GM18508 (cell line): ENCODE measurements around the gene MRPL9.
"Not testable (repeated sequence)": the region's sequence is repeated elsewhere in the genome, so short reads cannot be mapped to it uniquely, and the experiment has no call there.

Experiments
- ATAC-seq: cut with Tn5 transposase; IDR thresholded peaks from one replicate; pipeline ENCODE4 v1.9.1; 2021; ENCODE audit warnings: moderate number of reproducible peaks; ENCODE audit not compliant: insufficient read depth, unreplicated experiment

Gene MRPL9

DNA sequence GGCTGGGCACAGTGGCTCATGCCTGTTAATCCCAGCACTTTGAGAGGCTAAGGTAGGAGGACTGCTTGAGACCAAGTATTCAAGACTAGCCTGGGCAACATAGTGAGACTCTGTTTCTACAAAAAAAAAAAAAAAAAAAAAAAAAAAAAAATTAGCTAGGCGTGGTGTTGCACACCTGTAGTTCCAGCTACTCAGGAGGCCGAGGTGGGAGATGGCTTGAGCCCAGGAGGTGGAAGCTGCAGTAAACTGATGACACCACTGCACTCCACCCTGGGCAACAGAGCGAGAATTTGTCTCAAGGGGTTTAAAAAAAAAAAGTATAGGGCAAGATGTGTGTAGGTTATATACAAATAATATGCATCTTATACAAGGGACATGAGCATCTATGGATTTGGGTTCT is 24.4 kb upstream of the MRPL9 start:
- ATAC-seq = no peak

GRCh38 chr1:151783796-151784195 is 20.5 kb upstream of the MRPL9 start:
- ATAC-seq = no peak

DNA sequence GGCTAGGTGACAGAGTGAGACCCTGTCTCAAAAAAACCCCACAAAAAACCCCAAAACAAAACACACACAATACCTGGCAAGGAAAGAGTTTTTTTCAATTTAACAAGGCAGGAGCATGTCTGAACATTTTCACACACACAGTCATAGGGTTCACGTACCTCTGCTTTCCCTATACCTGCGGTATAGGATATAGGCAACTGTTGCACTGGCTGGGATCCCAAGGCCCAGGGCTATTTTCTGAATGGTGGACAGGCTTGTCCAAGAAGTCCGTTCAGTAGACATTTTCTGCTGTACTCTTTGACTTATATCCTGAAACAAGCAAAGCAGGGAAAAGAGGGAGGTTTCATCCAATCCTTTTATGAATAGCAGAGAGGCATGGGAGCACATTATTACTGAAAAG is 19.4 kb upstream of the MRPL9 start:
- ATAC-seq = no peak

DNA sequence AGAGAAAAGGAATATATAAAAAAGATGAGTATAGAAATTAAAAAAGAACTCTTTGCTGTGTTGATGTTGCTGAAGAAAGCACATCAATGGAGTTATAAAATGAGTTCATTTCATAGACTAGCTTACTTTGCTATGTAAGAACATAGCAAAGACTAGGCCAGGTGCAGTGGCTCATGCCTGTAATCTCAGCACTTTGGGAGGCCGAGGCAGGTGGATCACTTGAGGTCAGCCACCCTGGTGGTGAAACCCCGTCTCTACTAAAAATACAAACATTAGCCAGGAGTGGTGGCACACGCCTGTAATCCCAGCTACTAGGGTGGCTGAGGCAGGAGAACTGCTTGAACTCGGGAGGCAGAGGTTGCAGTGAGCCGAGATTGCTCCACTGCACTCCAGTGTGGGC is 18.7 kb upstream of the MRPL9 start:
- ATAC-seq = not testable (repeated sequence)

DNA sequence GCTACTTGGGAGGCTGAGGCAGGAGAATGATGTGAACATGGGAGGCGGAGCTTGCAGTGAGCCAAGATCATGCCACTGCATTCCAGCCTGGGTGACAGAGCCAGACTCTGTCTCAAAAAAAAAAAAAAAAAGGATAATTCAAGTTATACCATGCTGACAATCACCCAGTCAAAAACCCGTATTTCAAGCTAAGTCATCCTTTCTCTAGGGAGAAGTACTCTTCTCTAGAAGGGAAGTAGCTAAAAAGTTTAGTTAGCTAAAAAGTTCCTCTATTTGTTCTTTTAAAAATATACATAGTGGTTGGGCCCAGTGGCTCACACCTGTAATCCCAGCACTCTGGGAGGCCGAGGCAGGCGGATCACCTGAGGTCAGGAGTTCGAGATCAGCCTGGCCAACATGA is 17.4 kb upstream of the MRPL9 start:
- not testable (repeated sequence) for ATAC-seq

GRCh38 chr1:151779852-151780251 is 16.6 kb upstream of the MRPL9 start:
- no peak for ATAC-seq

GRCh38 chr1:151777317-151777716 is 14.0 kb upstream of the MRPL9 start:
- no peak for ATAC-seq

GRCh38 chr1:151776665-151777062 is 13.4 kb upstream of the MRPL9 start:
- no peak for ATAC-seq

- no peak for ATAC-seq
Measured at GRCh38 chr1:151775894-151776664, 12.8 kb upstream of the MRPL9 start.

- no peak for ATAC-seq
Measured at GRCh38 chr1:151774256-151774922, 11.1 kb upstream of the MRPL9 start.

GRCh38 chr1:151773702-151774101 is 10.4 kb upstream of the MRPL9 start:
- no peak for ATAC-seq

GRCh38 chr1:151769270-151769669 is 6.0 kb upstream of the MRPL9 start:
- not testable (repeated sequence) for ATAC-seq

- not testable (repeated sequence) for ATAC-seq
Measured at GRCh38 chr1:151768351-151769066, 5.2 kb upstream of the MRPL9 start.

- no peak for ATAC-seq
Measured at GRCh38 chr1:151763990-151764389, 694 bp upstream of the MRPL9 start.

- ATAC-seq = no peak
Measured at GRCh38 chr1:151760597-151761385, 2.5 kb downstream of the MRPL9 start.

- ATAC-seq = no peak
Measured at GRCh38 chr1:151759241-151759640, 4.1 kb downstream of the MRPL9 start.

- ATAC-seq = no peak
Measured at GRCh38 chr1:151756291-151756690, 7.0 kb downstream of the MRPL9 start.

- no peak for ATAC-seq
Measured at GRCh38 chr1:151741516-151741915, 21.8 kb downstream of the MRPL9 start.

DNA sequence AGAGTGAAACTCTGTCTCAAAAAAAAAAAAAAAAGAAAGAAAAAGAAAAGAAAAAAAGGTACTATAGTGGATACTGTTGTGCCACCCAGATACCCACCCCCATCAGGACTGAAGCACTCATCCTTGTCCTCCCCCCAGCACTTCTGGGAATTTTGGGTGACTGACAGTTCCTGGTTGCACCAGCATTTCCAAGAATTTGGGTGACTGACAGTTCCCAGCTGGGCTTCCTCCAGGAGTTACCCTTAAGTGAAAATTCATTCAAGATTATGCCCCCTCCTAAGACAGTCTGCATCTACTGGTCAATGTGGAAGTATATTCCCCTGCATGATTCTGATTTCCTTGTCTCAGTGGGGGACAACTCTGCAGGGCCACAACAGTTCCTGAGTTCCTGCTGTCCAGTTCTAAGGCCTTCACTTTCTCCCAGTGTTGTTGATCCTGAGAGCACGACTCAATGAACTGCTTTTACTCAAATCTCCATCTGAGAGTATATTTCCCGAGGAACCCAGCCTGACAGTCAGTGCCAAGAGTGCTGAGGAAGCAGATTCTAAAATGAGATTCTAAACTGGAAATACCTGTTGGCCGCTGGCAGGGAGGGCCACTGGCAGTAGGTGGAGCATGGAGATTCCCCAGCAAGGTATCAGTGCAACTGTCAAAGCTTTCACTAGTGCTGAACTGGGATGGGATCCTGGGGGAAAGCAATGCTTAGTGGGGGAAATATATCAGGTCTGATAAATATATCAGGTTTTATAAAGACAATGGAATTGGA is 23.5 kb downstream of the MRPL9 start:
- no peak for ATAC-seq

GRCh38 chr1:151737479-151737878 is 25.8 kb downstream of the MRPL9 start:
- ATAC-seq = no peak
